OCI-LY3 (cell line): ENCODE results near the gene MED13L.

Experiments
- H2AFZ ChIP-seq: fragments of 200-600, 300-600 bp; shearing (Covaris generic); 2 replicates; pipeline ENCODE4 v1.6.0; 2014; ENCODE audit warnings: antibody characterized with exemption, low read depth, low read length
- H3K27ac ChIP-seq: fragments of 200-600, 300-600 bp; sonication (generic); 2 replicates; pipeline ENCODE4 v1.5.1; 2014; ENCODE audit warnings: mild to moderate bottlenecking, low read length, moderate library complexity, mixed read lengths
- H3K27me3 ChIP-seq: fragments of 200-600, 300-600 bp; sonication (generic); 2 replicates; pipeline ENCODE4 v1.6.1; 2014; ENCODE audit warnings: low read depth, low read length, mixed read lengths
- H3K36me3 ChIP-seq: fragments of 200-600, 300-600 bp; sonication (generic); replicated peaks from 2 replicates; pipeline ENCODE3; 2014; ENCODE audit warnings: low read depth, low read length, mixed read lengths
- H3K4me1 ChIP-seq: fragments of 300-600, 200-600 bp; sonication (generic); 2 replicates; pipeline ENCODE4 v1.6.1; 2014; ENCODE audit warnings: low read length, mixed read lengths
- H3K4me2 ChIP-seq: fragments of 200-600, 300-600 bp; sonication (generic); 2 replicates; pipeline ENCODE4 v1.6.1; 2014; ENCODE audit warnings: low read length, mixed read lengths
- H3K4me3 ChIP-seq: fragments of 300-600, 200-600 bp; sonication (generic); 2 replicates; pipeline ENCODE4 v1.5.1; 2014; ENCODE audit warnings: antibody characterized with exemption, mild to moderate bottlenecking, low read length, moderate library complexity
- H3K79me2 ChIP-seq: fragments of 300-600, 200-600 bp; shearing (Covaris generic); 2 replicates; pipeline ENCODE4 v1.6.1; 2014; ENCODE audit warnings: mild to moderate bottlenecking, low read length, mixed read lengths
- H3K9ac ChIP-seq: fragments of 300-600, 200-600 bp; shearing (Covaris generic); 2 replicates; pipeline ENCODE4 v1.6.0; 2014; ENCODE audit warnings: mild to moderate bottlenecking, low read length, moderate library complexity
- H3K9me3 ChIP-seq: fragments of 200-600, 300-600 bp; shearing (Covaris generic); 2 replicates; pipeline ENCODE4 v1.6.1; 2014; ENCODE audit warnings: low read length, mixed read lengths; ENCODE audit not compliant: insufficient read depth
- H4K20me1 ChIP-seq: fragments of 200-600, 300-600 bp; sonication (generic); 2 replicates; pipeline ENCODE4 v1.6.1; 2016; ENCODE audit warnings: low read length, mixed read lengths; ENCODE audit not compliant: insufficient read depth
- CTCF ChIP-seq: fragments of 200-600, 300-600 bp; sonication (generic); IDR thresholded peaks from 2 replicates; pipeline ENCODE4 v1.5.1; 2014; ENCODE audit warnings: antibody characterized with exemption, low read length, low read depth
- EZH2phosphoT487 ChIP-seq: fragments of 200-600 bp; shearing (Covaris generic); IDR thresholded peaks from 2 replicates; pipeline ENCODE4 v1.6.1; 2018; ENCODE audit warnings: antibody characterized with exemption, mixed run types, low read depth

MED13L gene

GRCh38 chr12:116068371-116068770, 209.1 kb downstream of the MED13L start:
- Histone ChIP-seq H3K27ac (no peak overlapping the region), H3K9me3 (no peaks in the 10 kb centered on the region), H3K4me3 (no peak overlapping the region), H3K79me2 (peaks cover 82% of the 10 kb centered on the region), H3K36me3 (no peaks in the 10 kb centered on the region), H3K4me1 (peaks cover 67% of the 10 kb centered on the region), H4K20me1 (no peaks in the 10 kb centered on the region), H2AFZ (no peak overlapping the region), H3K9ac (no peak overlapping the region), H3K27me3 (no peaks in the 10 kb centered on the region), H3K4me2 (no peak overlapping the region)
- TF ChIP-seq EZH2phosphoT487 (no peak), CTCF (no peak)

GRCh38 chr12:116067892-116068291, 209.6 kb downstream of the MED13L start:
- no peak overlapping the region for H3K9ac ChIP-seq
- H4K20me1 ChIP-seq: no peaks in the 10 kb centered on the region
- H3K4me2 ChIP-seq: no peak overlapping the region
- peaks cover 67% of the 10 kb centered on the region for H3K4me1 ChIP-seq
- no peaks in the 10 kb centered on the region for H3K9me3 ChIP-seq
- H3K79me2 ChIP-seq: peaks cover 87% of the 10 kb centered on the region
- no peak overlapping the region for H3K27ac ChIP-seq
- no peak for TF ChIP-seq CTCF
- TF ChIP-seq EZH2phosphoT487: no peak
- H3K4me3 ChIP-seq: no peak overlapping the region
- H2AFZ ChIP-seq: no peak overlapping the region
- no peaks in the 10 kb centered on the region for H3K36me3 ChIP-seq
- H3K27me3 ChIP-seq: no peaks in the 10 kb centered on the region

GRCh38 chr12:116066381-116067230, 210.9 kb downstream of the MED13L start:
- TF ChIP-seq EZH2phosphoT487 (no peak), CTCF (peak; percentile 89)
- peak overlapping the region; percentile 24; the same call in 1 of the 2 replicates for H3K4me3 ChIP-seq
- H3K9ac ChIP-seq: peak overlapping the region; percentile 67
- no peaks in the 10 kb centered on the region for H3K9me3 ChIP-seq
- H3K4me2 ChIP-seq: peak overlapping the region; percentile 59
- H3K36me3 ChIP-seq: no peaks in the 10 kb centered on the region
- peaks cover 88% of the 10 kb centered on the region for H3K79me2 ChIP-seq
- H2AFZ ChIP-seq: no peak overlapping the region
- H3K27ac ChIP-seq: peak overlapping the region; percentile 93
- peaks cover 74% of the 10 kb centered on the region for H3K4me1 ChIP-seq
- no peaks in the 10 kb centered on the region for H3K27me3 ChIP-seq
- H4K20me1 ChIP-seq: no peaks in the 10 kb centered on the region

- H3K4me3 ChIP-seq: peak overlapping the region; percentile 24; the same call in 1 of the 2 replicates
- H3K9ac ChIP-seq: peak overlapping the region; percentile 67
- H2AFZ ChIP-seq: no peak overlapping the region
- peak overlapping the region; percentile 59 for H3K4me2 ChIP-seq
- H3K9me3 ChIP-seq: no peaks in the 10 kb centered on the region
- H3K27me3 ChIP-seq: no peaks in the 10 kb centered on the region
- H3K36me3 ChIP-seq: no peaks in the 10 kb centered on the region
- H3K79me2 ChIP-seq: peaks cover 86% of the 10 kb centered on the region
- no peaks in the 10 kb centered on the region for H4K20me1 ChIP-seq
- H3K27ac ChIP-seq: peak overlapping the region; percentile 93
- TF ChIP-seq CTCF: no peak
- no peak for TF ChIP-seq EZH2phosphoT487
- H3K4me1 ChIP-seq: peaks cover 79% of the 10 kb centered on the region
Measured at GRCh38 chr12:116065606-116066005, 211.9 kb downstream of the MED13L start.
